Kidney (tissue), 14 donors: Measurements from ENCODE around the gene VSIG2. TPM values are rescaled to one million over a fixed set of nuclear protein-coding genes. Genes with fewer than 3 reads are reported as not detected.

Source experiments
- DNase-seq, 5 donors: peaks; one replicate each; pipeline ENCODE4 v3.0.0-alpha.2; 2013 to 2020
- FAIRE-seq: peaks from 2 replicates; lab custom pipeline; 2012; peaks lifted over from hg19 to GRCh38; lab: Jason Lieb, UNC
- H3K27ac ChIP-seq, 2 donors: one replicate each; pipeline ENCODE4 v1.7.0; 2013; ENCODE audit warnings: low read depth in 2 of 2, low read length in 2 of 2, inconsistent platforms in 1 of 2
- H3K27me3 ChIP-seq: one replicate; pipeline ENCODE4 v1.7.1; 2013; ENCODE audit warnings: low read length, inconsistent platforms; ENCODE audit not compliant: control insufficient read depth, insufficient read depth
- H3K36me3 ChIP-seq, 3 donors: one replicate each; pipeline versions ENCODE4 v1.7.0 to v1.7.1; 2013; ENCODE audit warnings: low read length in 3 of 3, control low read depth in 1 of 3, inconsistent platforms in 1 of 3; ENCODE audit not compliant: insufficient read depth in 3 of 3, control insufficient read depth in 2 of 3
- H3K4me1 ChIP-seq, 3 donors: one replicate each; pipeline versions ENCODE4 v1.7.0 to v1.7.1; 2013; ENCODE audit warnings: low read length in 3 of 3, inconsistent platforms in 1 of 3, low read depth in 1 of 3; ENCODE audit not compliant: control insufficient read depth in 2 of 3, insufficient read depth in 2 of 3
- H3K4me3 ChIP-seq, 3 donors: one replicate each; pipeline versions ENCODE4 v1.7.0 to v1.8.1; 2013; ENCODE audit warnings: low read length in 3 of 3, control low read depth in 1 of 3, inconsistent platforms in 1 of 3
- H3K9ac ChIP-seq, 3 donors: one replicate each; pipeline versions ENCODE4 v1.7.0 to v1.7.1; 2013; ENCODE audit warnings: low read length in 3 of 3, control low read depth in 1 of 3, inconsistent platforms in 1 of 3
- H3K9me3 ChIP-seq, 3 donors: one replicate each; pipeline versions ENCODE4 v1.7.0 to v1.7.1; 2013; ENCODE audit warnings: low read length in 3 of 3, control low read depth in 1 of 3, inconsistent platforms in 1 of 3; ENCODE audit not compliant: control insufficient read depth in 2 of 3, insufficient read depth in 1 of 3
- intact Hi-C: fragments of 100-400 bp; cut with DNase I; formaldehyde crosslinking; loops from one replicate; pipeline ENCODE4 v1.11.1; 2022
- polyA plus RNA-seq: library from polyadenylated mRNA; stranded (reverse); fragments of 350-450 nt; fragmentation: Illumina TruSeq; extraction: RNeasy Lipid Tissue Mini Kit (QIAGEN cat#74804); gene quantifications from one replicate; pipeline ENCODE4 v1.2.3, GENCODE V29; 2014; ENCODE audit warnings: low read depth, low replicate concordance; ENCODE audit not compliant: insufficient read depth
- total RNA-seq: library from RNA; stranded (reverse); fragmentation: NEBNext Ultra II Directional; extraction: Animal tissue kit (Norgen Biotek cat#: 25700); gene quantifications from one replicate; pipeline ENCODE4 v1.2.1, GENCODE V29; 2021
- TF ChIP-seq, protein P1 (sequence below): IDR thresholded peaks from 3 replicates; pipeline ENCODE4 v1.5.1; 2012; ENCODE audit warnings: mild to moderate bottlenecking, moderate library complexity, borderline replicate concordance; ENCODE audit not compliant: insufficient read depth; ENCODE audit errors: extremely low read depth
- donor health status: control.
- donor health status: control.
- donor health status: control.
- donor health status: control.
- donor health status: control.
- donor health status: DM: yes; HTN: yes; CAD: no.
- donor health status: Normal renal cell carcinoma (clear cell type).

Gene VSIG2
- total and polyA plus RNA-seq, 2 donors from 2014 or later, result 3.9 to 11.7 TPM

DNA sequence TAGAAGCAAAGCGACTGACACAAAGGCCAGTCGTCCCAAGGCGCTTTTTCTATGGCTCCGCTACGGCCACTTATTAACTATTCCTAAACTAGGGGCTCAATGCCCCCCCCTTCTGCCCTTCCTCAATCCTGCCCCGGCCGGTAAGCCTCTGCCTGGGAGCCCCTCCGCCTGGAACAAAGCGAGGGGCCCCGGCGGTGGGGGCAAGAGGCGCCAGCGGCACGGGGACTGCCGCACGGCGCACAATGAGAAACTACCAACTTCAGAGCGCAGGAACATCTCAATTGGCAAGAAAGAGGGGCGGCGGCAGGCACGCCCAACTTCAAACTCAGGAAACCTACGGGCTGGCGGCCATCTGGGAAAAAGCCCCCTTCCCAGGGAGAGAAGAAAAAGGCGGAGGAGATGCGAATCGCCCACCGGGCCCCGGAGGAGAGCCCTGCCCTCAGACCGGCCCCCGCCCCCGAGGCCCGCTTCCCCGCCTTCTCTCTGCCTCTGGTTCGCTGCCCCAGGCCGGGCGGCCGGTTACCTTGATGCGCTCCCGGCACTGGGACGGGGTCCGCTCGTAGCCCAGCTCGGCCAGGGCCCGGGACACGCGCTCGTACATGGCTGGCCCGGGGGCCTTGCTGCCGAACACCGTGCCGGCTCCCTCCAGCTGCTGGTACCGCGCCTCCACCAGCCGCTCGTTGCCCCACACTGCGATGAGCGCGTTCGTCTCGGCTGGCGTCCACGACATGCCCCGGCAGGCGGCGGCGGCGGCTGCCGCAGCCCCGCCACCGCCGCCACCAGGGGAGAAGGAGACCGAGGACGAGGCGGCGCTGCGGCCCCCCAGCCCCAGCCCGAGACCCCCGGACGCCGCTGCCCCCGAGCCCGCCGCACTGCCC, 47.5 kb upstream of the VSIG2 start:
- TF ChIP-seq, protein P1, sequence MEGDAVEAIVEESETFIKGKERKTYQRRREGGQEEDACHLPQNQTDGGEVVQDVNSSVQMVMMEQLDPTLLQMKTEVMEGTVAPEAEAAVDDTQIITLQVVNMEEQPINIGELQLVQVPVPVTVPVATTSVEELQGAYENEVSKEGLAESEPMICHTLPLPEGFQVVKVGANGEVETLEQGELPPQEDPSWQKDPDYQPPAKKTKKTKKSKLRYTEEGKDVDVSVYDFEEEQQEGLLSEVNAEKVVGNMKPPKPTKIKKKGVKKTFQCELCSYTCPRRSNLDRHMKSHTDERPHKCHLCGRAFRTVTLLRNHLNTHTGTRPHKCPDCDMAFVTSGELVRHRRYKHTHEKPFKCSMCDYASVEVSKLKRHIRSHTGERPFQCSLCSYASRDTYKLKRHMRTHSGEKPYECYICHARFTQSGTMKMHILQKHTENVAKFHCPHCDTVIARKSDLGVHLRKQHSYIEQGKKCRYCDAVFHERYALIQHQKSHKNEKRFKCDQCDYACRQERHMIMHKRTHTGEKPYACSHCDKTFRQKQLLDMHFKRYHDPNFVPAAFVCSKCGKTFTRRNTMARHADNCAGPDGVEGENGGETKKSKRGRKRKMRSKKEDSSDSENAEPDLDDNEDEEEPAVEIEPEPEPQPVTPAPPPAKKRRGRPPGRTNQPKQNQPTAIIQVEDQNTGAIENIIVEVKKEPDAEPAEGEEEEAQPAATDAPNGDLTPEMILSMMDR, result no peak
- H3K9ac ChIP-seq, result peak overlapping the region; percentile 60 to 89 (median 84)
- H3K27ac ChIP-seq, result peak overlapping the region; percentile 97 to 98
- H3K4me3 ChIP-seq, result peak overlapping the region; percentile 68 to 89 (median 79)
- H3K36me3 ChIP-seq, result no peaks in the 10 kb centered on the region
- H3K9me3 ChIP-seq, result no peaks in the 10 kb centered on the region
- no peaks in the 10 kb centered on the region for H3K27me3 ChIP-seq
- FAIRE-seq (no peak), DNase-seq (peak; percentile 62 to 87 (median 75))
- intact Hi-C loops, result no loop called here
- peaks cover 0 to 12% (median 6%) of the 10 kb centered on the region in 3 donors for H3K4me1 ChIP-seq

DNA sequence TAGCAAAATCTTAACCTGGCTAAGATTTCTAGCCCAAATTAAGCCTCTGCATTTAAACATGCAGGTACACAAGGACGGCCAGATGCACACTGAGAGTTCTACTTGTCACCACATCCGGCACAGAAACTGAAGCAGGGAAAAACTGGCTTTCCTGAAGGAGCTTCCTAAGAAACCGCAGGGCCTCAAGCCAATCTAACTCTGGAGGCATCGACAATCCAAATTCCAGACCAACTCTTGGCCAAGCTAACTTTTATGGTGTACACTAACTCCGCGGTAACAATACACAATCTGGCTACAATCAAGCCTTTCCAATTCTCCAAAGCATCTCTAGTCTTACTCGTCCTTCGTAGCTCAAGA, 46.9 kb upstream of the VSIG2 start:
- Histone ChIP-seq H3K4me1 (peaks cover 0 to 12% (median 6%) of the 10 kb centered on the region in 3 donors), H3K9me3 (no peaks in the 10 kb centered on the region), H3K4me3 (peak overlapping the region; percentile 67 to 89 (median 79)), H3K27me3 (no peaks in the 10 kb centered on the region), H3K36me3 (no peaks in the 10 kb centered on the region), H3K9ac (peak overlapping the region; percentile 60 to 84 (median 71)), H3K27ac (no peak overlapping the region)
- no peak for FAIRE-seq
- intact Hi-C loops, result no loop called here
- TF ChIP-seq, protein P1, result no peak
- peak in 3 of 5 donors; percentile 24 to 66 (median 44) for DNase-seq

DNA sequence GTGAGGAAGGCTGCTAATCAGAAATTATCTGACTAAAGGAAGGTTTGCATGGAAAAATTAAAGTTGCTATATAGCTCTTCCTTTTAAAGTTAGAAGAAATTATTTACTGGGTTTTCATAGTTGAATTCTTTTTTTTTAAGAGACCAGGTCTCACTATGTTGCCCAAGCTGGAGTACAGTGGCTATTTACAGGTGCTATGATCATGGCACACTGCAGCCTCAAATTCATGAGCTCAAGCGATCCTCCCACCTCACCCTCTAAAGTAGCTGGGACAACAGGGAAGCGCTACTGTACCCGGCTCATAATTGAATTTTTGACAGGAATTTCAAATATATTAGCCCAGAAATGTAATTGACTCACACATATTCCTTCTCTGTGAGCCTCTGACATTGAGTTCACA, 44.3 kb upstream of the VSIG2 start:
- DNase-seq, result no peak
- Histone ChIP-seq H3K9ac (no peak overlapping the region), H3K27me3 (no peaks in the 10 kb centered on the region), H3K4me1 (peaks cover 0 to 14% (median 6%) of the 10 kb centered on the region in 3 donors), H3K4me3 (no peak overlapping the region), H3K27ac (no peak overlapping the region), H3K9me3 (no peaks in the 10 kb centered on the region), H3K36me3 (no peaks in the 10 kb centered on the region)
- FAIRE-seq, result no peak
- TF ChIP-seq, protein P1, result no peak
- intact Hi-C loops, result no loop called here
